Endometrial microvascular endothelial cells (primary cell): ENCODE data around the gene WDFY2. TPM values are rescaled to one million over a fixed set of nuclear protein-coding genes. Genes with fewer than 3 reads are reported as not detected.

ENCODE experiments used
- in situ Hi-C: cut with HindIII; loops from 2 replicates; pipeline ENCODE4 v1.10.0; 2017; ENCODE audit warnings: low sequenced_read_pairs, low pct_unique_long_range_greater_than_20kb; ENCODE audit errors: inconsistent ontology term
- total RNA-seq: library from RNA; depleted of rRNA; stranded (reverse); fragments of >200 nt; gene quantifications from one replicate; pipeline ENCODE4 v1.2.3, GENCODE V29; 2015; ENCODE audit errors: inconsistent ontology term

WDFY2 gene
- total RNA-seq, 1 donor from 2014 or later: 1.6 TPM

- in situ Hi-C loops: no loop called here
These were observed 212.3 kb downstream of the WDFY2 start for GRCh38 chr13:51796546-51796945.

- in situ Hi-C loops: no loop called here
These were observed 213.6 kb downstream of the WDFY2 start for GRCh38 chr13:51797664-51798488.

GRCh38 chr13:51799261-51799660 lies 215.0 kb downstream of the WDFY2 start:
- in situ Hi-C loops: no loop called here

GRCh38 chr13:51800486-51800885 lies 216.2 kb downstream of the WDFY2 start:
- in situ Hi-C loops: no loop called here

- in situ Hi-C loops: no loop called here
These were observed 217.4 kb downstream of the WDFY2 start for GRCh38 chr13:51801631-51802099.

GRCh38 chr13:51802631-51803418 lies 218.6 kb downstream of the WDFY2 start:
- in situ Hi-C loops: no loop called here

GRCh38 chr13:51803422-51804294 lies 219.4 kb downstream of the WDFY2 start, which contains the start of gene DHRS12:
TSS of gene DHRS12 (minus strand) at chr13:51804163. CDS start at chr13:51799659, 4,504 bp downstream.
- in situ Hi-C loops: no loop called here

- in situ Hi-C loops: no loop called here
These were observed 220.3 kb downstream of the WDFY2 start for GRCh38 chr13:51804295-51805172.

- in situ Hi-C loops: no loop called here
These were observed 221.1 kb downstream of the WDFY2 start for GRCh38 chr13:51805313-51805712.

- in situ Hi-C loops: no loop called here
These were observed 221.7 kb downstream of the WDFY2 start for GRCh38 chr13:51805925-51806324.

GRCh38 chr13:51806566-51806965 lies 222.3 kb downstream of the WDFY2 start:
- in situ Hi-C loops: no loop called here

- in situ Hi-C loops: no loop called here
These were observed 222.8 kb downstream of the WDFY2 start for GRCh38 chr13:51807041-51807440.

GRCh38 chr13:51808811-51809210 lies 224.5 kb downstream of the WDFY2 start:
- in situ Hi-C loops: no loop called here

GRCh38 chr13:51811046-51811445 lies 226.8 kb downstream of the WDFY2 start:
- in situ Hi-C loops: no loop called here

GRCh38 chr13:51811920-51812451 lies 227.7 kb downstream of the WDFY2 start:
- in situ Hi-C loops: no loop called here

- in situ Hi-C loops: no loop called here
These were observed 229.8 kb downstream of the WDFY2 start for GRCh38 chr13:51814071-51814470.

GRCh38 chr13:51814825-51815650 lies 230.8 kb downstream of the WDFY2 start:
- in situ Hi-C loops: no loop called here
